C4-2B (cell line): Measurements from ENCODE around the gene NDUFAF4.

Source experiments
- H3K27ac ChIP-seq: fragments of 450-650 bp; 2 replicates; pipeline ENCODE4 v1.5.1; 2017
- ZFX ChIP-seq: fragments of 450-650 bp; IDR thresholded peaks from 2 replicates; pipeline ENCODE4 v1.6.1; 2017
- TF ChIP-seq, protein P1 (sequence below): fragments of 450-650 bp; conservative IDR thresholded peaks from 2 replicates; pipeline ENCODE4 v1.5.1; 2017; ENCODE audit warnings: mild to moderate bottlenecking

NDUFAF4 gene

DNA sequence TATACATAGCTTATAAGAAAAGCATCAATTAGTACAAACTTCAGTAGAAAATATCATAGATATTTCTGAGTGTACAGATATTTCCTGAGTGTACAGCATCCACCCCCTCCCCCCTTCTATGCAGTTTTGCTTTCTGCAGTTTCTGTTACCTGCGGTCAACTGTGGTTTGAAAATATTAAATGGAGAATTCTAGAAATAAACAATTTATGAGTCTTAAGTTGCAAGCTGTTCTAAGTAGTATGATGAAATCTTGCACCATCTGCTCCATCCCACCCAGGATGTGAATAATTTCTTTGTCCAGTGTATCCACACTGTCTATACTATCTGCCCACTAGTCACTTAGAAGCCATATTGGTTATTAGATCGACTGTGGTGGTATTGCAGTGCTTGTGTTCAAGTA is 44.6 kb downstream of the NDUFAF4 start:
- no peak for TF ChIP-seq ZFX
- TF ChIP-seq, protein P1, sequence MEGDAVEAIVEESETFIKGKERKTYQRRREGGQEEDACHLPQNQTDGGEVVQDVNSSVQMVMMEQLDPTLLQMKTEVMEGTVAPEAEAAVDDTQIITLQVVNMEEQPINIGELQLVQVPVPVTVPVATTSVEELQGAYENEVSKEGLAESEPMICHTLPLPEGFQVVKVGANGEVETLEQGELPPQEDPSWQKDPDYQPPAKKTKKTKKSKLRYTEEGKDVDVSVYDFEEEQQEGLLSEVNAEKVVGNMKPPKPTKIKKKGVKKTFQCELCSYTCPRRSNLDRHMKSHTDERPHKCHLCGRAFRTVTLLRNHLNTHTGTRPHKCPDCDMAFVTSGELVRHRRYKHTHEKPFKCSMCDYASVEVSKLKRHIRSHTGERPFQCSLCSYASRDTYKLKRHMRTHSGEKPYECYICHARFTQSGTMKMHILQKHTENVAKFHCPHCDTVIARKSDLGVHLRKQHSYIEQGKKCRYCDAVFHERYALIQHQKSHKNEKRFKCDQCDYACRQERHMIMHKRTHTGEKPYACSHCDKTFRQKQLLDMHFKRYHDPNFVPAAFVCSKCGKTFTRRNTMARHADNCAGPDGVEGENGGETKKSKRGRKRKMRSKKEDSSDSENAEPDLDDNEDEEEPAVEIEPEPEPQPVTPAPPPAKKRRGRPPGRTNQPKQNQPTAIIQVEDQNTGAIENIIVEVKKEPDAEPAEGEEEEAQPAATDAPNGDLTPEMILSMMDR = no peak

DNA sequence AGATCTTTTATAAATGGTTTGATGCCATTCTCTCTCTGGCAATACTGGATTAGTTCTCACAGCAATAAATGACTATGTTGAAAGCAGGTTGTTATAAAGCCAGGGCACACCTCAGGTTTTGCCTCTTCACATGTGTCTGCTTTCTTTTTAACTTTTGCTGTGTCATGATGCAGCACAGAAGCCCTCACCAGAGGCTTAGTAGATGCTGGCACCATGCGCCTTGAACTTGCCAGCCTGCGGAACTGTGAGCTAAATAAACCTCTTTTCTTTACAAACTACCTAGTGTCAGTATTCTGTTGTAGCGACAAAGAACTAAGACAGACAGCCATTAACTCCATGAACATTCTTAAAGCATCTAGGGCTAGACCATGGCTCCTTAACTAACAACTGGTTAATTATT is 45.1 kb downstream of the NDUFAF4 start:
- TF ChIP-seq ZFX = no peak
- TF ChIP-seq, protein P1 = no peak
- H3K27ac ChIP-seq = no peak overlapping the region

More for the DNA sequence above, 44.6 kb downstream of the NDUFAF4 start:
- no peak overlapping the region for H3K27ac ChIP-seq

GRCh38 chr6:96851858-96852257 is 45.8 kb downstream of the NDUFAF4 start:
- no peak overlapping the region for H3K27ac ChIP-seq
- TF ChIP-seq ZFX = no peak
- TF ChIP-seq, protein P1 = no peak

- no peak for TF ChIP-seq ZFX
- TF ChIP-seq, protein P1 = no peak
- no peak overlapping the region for H3K27ac ChIP-seq
These were observed 48.1 kb downstream of the NDUFAF4 start for GRCh38 chr6:96849615-96850014.

DNA sequence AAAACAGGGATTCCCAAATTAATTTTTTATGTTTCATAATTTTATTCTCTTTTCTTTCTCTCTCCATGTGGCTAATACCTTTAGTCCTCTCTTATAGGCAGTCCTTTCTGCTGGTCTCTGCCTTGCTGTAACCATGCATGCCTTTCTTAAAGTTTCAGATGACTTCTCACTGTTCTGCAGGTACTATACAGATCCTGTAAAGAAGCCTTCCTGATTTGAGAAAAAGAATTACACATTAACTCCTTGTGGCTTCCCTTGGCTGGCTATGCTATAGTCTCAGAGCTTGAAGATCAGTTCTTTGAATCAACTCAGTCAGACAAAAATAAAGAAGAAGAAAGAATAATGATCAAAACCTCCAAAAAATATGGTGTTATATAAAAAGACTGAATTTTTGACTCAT is 53.2 kb downstream of the NDUFAF4 start:
- H3K27ac ChIP-seq = no peak overlapping the region
- no peak for TF ChIP-seq ZFX
- TF ChIP-seq, protein P1 = no peak

- TF ChIP-seq, protein P1 = no peak
- no peak for TF ChIP-seq ZFX
- no peak overlapping the region for H3K27ac ChIP-seq
These were observed 56.3 kb downstream of the NDUFAF4 start for GRCh38 chr6:96841345-96841744.
